ENCODE measurements around the gene TSHZ3.

Gene TSHZ3

GRCh38 chr19:31337008-31337914 lies 12.0 kb downstream of the TSHZ3 start:
- no peak for DNase-seq

DNA sequence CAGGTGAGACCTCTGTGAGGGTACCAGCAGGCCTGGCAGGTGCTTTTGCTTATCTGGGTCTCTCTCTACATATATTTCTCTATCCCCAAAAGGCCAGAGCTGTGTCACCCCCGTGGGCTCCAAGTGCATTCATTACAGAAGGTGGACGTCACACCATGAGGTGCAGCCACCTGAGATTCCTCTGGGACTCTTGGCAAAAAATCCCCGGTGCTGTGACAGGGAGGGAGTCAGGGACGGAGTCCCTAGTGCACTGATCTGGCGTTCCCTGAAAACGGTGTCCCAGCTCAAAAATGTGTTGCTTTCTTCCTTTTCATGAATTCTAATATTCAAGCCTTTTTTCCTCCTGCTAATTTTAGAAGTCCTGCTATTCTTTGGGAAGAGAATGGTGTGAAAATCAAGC lies 13.5 kb downstream of the TSHZ3 start:
- DNase-seq, result no peak

- DNase-seq, result no peak
These were observed 14.2 kb downstream of the TSHZ3 start for GRCh38 chr19:31334849-31335624.

- DNase-seq, result no peak
These were observed 15.0 kb downstream of the TSHZ3 start for GRCh38 chr19:31334101-31334848.

DNA sequence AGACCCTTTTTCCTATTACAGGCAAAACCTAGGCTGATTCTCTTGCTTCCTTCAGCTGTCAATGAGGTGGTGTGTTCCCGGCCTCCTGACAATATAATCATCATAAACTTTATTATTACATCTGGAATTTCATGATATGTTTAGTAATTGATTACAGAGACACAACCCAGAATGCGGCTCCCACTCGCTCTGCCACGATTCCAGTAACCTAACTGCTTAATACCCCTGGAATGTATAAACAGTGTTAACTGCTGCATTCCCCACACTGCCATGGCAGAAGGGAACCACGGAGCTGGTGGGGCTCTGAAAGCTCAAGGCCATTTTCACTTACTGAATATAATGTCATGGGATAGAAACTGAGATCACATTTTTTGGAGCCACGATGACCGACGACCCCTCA lies 17.1 kb downstream of the TSHZ3 start:
- no peak for DNase-seq

GRCh38 chr19:31331536-31331935 lies 17.7 kb downstream of the TSHZ3 start:
- no peak for DNase-seq

- DNase-seq, result no peak
These were observed 18.5 kb downstream of the TSHZ3 start for GRCh38 chr19:31330761-31331160.

DNA sequence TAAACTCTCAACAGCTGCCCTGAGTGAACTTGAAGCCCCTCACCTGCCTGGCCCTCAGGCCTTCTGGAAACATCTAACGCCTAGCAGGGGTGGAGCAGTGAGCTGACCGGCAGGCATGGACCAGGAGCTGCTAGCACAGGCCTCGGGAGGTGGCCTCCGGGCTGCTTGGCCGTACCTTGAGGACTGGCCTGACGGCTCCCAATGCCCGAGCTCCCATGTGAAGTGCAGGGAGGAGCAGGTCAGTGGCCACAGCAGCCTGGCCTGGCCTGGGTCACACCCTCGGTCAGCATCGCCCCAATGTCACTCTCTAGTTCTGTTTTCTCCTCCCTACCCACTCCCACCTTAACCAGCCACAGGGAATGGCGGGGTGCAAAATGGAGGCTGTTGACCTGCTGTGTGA lies 19.0 kb downstream of the TSHZ3 start:
- DNase-seq, result no peak

DNA sequence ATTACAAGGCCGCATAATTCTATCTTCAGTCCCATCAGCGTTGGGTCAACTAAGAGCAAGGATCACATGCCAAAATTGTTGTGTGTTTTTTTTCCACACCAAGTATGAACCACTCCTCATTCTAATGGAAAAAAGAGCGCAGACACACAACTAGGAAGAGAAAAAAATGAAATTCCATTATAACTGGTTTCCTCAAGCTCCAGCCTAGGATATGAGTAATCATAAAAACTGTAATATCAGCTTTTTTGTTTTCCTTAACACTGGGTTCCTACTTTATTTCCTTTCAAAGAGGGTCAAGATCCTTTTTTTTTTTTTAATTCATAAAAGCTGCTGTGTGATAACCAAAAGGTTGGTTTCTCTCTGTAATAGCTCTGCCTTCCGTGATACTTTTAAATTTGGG lies 19.4 kb downstream of the TSHZ3 start:
- DNase-seq, result no peak

DNA sequence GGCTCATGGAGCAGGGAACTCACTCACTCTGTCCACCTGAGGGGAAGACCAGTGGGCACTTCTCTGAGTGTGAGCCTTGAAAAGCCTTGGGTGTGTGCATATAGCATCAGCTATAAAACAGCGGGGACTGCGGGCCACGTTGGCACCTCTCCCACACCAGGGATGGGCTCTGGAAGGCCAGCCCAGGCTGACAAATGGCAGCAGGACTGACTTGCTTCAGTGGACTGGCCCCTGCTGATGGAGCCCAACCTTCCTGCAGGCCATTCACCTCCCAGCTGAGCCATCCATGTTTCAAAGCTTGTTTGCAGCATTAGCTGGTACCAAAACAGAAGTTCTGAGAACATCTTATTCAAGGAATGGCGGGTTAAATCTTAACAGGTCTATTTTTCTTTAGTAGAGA lies 21.0 kb downstream of the TSHZ3 start:
- DNase-seq, result no peak

DNA sequence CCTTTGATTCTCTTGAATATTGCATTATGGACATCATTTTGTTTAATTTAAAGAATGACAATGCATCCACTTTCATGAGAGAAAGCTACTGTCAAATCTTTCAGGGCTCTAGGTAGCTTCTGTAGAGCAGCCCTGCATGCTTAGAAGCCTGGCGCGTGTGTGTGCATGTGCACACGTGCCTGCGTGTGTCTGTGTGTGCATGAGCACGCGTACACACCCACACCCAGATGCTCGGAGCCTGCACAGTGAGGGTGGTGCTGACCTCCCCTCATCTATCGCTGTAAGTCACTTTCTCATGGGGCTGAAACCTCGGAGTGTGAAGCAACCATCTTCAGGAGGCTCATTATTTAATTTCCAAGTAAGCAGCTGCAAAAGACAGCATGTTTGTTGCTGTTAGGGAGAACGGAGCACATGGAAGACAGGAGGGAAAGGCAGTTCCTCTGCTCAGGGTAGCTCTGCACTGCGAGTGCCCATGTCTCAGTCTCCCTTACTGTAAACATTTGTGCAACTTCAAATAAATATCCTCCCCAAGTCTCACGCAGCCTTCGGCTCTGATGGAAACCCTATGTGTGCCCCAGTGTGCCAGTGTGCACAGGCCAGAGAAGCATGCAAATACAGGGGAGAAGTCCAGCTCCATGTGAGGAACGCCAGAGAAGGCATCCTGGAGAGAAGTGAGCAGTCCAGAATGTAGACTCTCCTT lies 22.8 kb downstream of the TSHZ3 start:
- no peak for DNase-seq

- no peak for DNase-seq
These were observed 23.9 kb downstream of the TSHZ3 start for GRCh38 chr19:31325342-31325741.

- DNase-seq, result no peak
These were observed 29.8 kb downstream of the TSHZ3 start for GRCh38 chr19:31319465-31319864.

DNA sequence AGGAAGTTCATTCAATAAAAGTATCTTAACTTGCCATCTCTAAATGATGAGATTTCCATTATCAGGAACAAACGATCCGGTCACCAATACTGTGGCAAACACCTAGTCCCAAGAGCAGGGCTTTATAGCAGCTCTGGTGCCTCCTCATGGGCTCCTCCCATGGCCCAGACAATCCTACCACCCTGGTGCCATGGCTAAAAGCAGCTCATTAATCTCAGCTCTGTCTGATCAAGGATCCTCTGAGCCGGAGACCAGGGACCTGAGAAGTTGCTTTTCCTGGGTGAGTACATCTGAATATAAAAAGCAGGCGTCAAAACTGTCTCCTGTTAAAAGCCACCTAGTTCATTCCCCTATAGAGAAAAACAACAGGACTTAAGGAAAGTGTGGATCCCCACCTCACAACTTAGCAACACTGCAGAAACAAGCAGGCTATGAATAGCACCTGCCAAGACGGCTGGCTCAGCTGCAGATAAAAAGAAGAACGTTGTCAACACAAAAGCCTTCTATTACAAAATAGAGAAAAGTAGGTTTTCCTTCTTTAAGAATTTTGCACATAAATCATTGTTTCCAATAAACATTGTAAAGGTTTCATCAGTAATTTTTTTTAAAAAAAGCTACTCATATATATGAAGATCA lies 30.3 kb downstream of the TSHZ3 start:
- DNase-seq, result no peak

GRCh38 chr19:31317570-31317969 lies 31.7 kb downstream of the TSHZ3 start:
- DNase-seq, result no peak

DNA sequence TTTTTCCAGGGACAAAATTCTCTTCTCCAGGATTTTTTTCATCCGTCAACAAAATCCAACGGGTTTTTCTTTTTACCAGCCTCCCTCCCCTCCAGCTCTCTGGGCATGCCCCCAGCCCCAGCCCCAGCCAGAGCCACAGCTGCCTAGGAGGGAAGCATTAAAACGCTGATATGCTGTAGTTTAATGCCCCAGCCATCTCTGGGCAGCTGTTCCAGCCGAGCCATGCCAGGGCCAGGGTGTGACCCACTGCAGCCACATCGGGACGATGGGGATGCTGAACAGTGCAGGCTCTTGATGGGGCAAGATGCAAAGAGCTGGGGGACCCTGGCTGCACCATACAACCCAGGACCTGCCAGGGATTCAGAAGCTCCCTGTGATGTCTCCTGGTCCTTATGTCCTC lies 32.1 kb downstream of the TSHZ3 start:
- no peak for DNase-seq

- no peak for DNase-seq
These were observed 32.9 kb downstream of the TSHZ3 start for GRCh38 chr19:31316201-31316951.

DNA sequence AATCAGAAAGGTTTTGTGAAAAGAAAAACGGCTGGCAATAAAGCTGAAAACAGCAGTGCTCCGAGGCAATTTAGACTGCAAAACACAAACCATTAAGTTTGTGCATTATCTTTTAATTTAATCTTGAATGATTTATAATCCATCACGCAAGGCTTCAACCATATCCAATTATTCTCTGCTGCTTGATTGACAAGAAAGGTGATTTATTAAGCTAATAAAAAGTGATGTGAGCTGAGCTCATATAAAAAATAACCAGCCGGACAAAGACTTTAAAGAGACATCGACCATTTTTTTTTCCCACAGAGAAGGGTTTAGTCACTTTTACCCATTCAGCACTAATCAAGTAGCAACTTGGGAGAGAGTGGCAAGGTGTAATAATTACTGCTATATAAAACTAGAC lies 33.6 kb downstream of the TSHZ3 start:
- no peak for DNase-seq

DNA sequence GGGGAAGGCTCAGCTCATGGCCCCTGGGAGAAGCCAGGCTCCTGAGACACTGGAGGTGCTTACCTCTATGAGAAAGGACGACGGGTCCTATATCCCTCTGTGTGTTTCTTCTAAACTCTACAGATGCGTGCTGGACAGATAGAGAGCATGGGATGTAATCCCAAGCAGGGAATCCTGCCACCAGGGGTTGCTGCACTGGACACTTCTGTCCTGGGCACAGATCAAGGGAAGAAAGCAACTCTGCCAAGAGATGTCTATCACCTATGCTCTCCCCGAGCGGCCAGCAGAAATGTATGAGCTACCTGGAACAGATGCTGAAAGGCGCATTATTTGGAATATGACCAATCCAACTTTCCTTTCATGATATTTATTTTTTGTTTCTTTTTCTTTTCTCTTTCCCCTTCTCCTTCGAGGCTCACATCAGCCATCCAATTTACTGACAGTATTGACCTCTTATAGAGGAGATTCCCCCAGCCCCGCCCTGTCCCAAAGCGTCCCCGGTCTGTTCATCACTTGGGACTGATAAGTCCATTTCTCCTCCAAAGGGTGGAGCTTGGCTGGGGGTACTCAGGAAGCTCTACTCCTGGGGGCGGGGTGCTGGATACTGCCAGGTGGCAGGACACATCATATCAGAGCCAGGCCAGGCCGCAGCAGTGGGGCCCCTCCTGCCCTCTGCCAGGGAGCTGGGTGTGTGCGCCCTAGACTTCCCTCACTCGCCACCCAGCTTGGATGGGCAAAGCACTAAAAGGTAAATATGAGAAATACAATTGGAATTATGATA lies 34.2 kb downstream of the TSHZ3 start:
- no peak for DNase-seq

GRCh38 chr19:31314156-31314555 lies 35.1 kb downstream of the TSHZ3 start:
- DNase-seq, result no peak
